ENCODE measurements around the gene ERCC1. TPM values are rescaled to one million over a fixed set of nuclear protein-coding genes. Genes with fewer than 3 reads are reported as not detected.

ERCC1 gene
- total RNA-seq, 1 experiment from 2014 or later = 103 TPM

GRCh38 chr19:45467456-45468158 lies 43.9 kb upstream of the ERCC1 start, which contains the start of gene FOSB:
Gene FOSB (plus strand): TSS chr19:45467996. CDS start chr19:45468587, 591 bp downstream.
- H3K27me3 ChIP-seq (ENCODE audit: insufficient read depth, low read length) = no peaks in the 10 kb centered on the region
- H3K36me3 ChIP-seq (ENCODE audit: control insufficient read depth in 1 of 2, insufficient read depth in 2 of 2, low read length in 2 of 2) = no peaks in the 10 kb centered on the region; a peak in 1 of 4 replicates
- ATAC-seq (peak; percentile 17), DNase-seq (ENCODE audit: low read depth, low spot score) (peak; percentile 91)
- no peaks in the 10 kb centered on the region for H3K9me2 ChIP-seq (ENCODE audit: insufficient read depth)
- BruUV-seq (replicated peaks) = no TSS peak
- intact Hi-C loops (cut with micrococcal nuclease) = loop anchor here (1.0 kb wide), 1 partner anchor 12 kb away; no protein-coding TSS in a partner anchor
- H4K20me1 ChIP-seq (ENCODE audit: insufficient read depth) = no peaks in the 10 kb centered on the region; the same call in 1 of the 2 replicates
- H3K4me2 ChIP-seq (ENCODE audit: low read length) = peak within 1 kb of the TSS; percentile 100
- peak within 1 kb of the TSS; percentile 74 to 97 for H3K4me3 ChIP-seq (replicated peaks in 1 of 2; ENCODE audit: low read depth in 1 of 2, low read length in 2 of 2)
- POLR2A ChIA-PET = interaction anchor here (0.6 to 5.4 kb wide), 29 partner anchors 9 to 225 kb away, joined by 3 to 72 read pairs (median 4); partner anchors contain the start of genes GIPR and PPP1R13L
- peak within 1 kb of the TSS; percentile 66 for H2AFZ ChIP-seq (ENCODE audit: low read depth, low read length, poor library complexity, severe bottlenecking)
- H3K9me3 ChIP-seq (ENCODE audit: control insufficient read depth in 1 of 2, insufficient read depth in 1 of 2, low read depth in 1 of 2, low read length in 2 of 2) = no peaks in the 10 kb centered on the region
- RAD21 ChIA-PET (ENCODE audit: low non-redundant PET in 1 of 2, low total read pairs in 2 of 2, uncharacterized antibody in 2 of 2, unreplicated experiment in 2 of 2) = interaction anchor here (0.7 to 2.0 kb wide), 4 partner anchors 11 to 28 kb away, joined by 3 to 5 read pairs (median 4); no protein-coding TSS in a partner anchor
- peaks cover 4 to 43% of the 10 kb centered on the region in 2 experiments for H3K4me1 ChIP-seq (ENCODE audit: control insufficient read depth in 1 of 2, insufficient read depth in 2 of 2, low read length in 2 of 2)
- H3K27ac ChIP-seq (ENCODE audit: low read depth, low read length) = peak within 1 kb of the TSS; percentile 78
- H3K9ac ChIP-seq (ENCODE audit: low read length) = peak within 1 kb of the TSS; percentile 99
- TF ChIP-seq POLR2AphosphoS5 (IDR thresholded peaks at IDR 0.05; ENCODE audit: low read depth, low read length) (peak; percentile 96), MAX (IDR thresholded peaks at IDR 0.05) (peak; percentile 65; the same call in 1 of the 2 replicates), SIN3A (IDR thresholded peaks at IDR 0.05; ENCODE audit: low read depth) (peak; percentile 91), JUND (IDR thresholded peaks at IDR 0.05) (no peak), SP1 (IDR thresholded peaks at IDR 0.05; ENCODE audit: low read depth) (peak; percentile 72), CEBPB (IDR thresholded peaks at IDR 0.05; ENCODE audit: low read depth) (no peak), TCF7L2 (IDR thresholded peaks at IDR 0.05; ENCODE audit: borderline replicate concordance, extremely low read depth, insufficient read depth, insufficient read length) (peak; percentile 81), SRF (IDR thresholded peaks at IDR 0.05; ENCODE audit: low read depth) (peak; percentile 100), POLR2A (IDR thresholded peaks at IDR 0.05; ENCODE audit: borderline replicate concordance, extremely low read depth, insufficient read depth, insufficient read length) (peak; percentile 96), CTCF (IDR thresholded peaks at IDR 0.05 in 2 of 3, conservative IDR thresholded peaks at IDR 0.05 in 1 of 3; ENCODE audit: borderline replicate concordance in 1 of 3, insufficient read depth in 1 of 3, low read depth in 2 of 3, low read length in 2 of 3) (0 out of 6 replicates have a peak, but pooled peaks of 1 of the 3 experiments have one; percentile 19)
- peaks cover 23% of the 10 kb centered on the region; the same call in 1 of the 2 replicates for H3K79me2 ChIP-seq (ENCODE audit: insufficient read depth, low read length)
- CTCF ChIA-PET = interaction anchor here (0.7 to 4.7 kb wide), 12 partner anchors 9 to 174 kb away, joined by 3 to 56 read pairs (median 4); no protein-coding TSS in a partner anchor
